HepG2 (cell line): ENCODE results near the gene SNX21. TPM values are rescaled to one million over a fixed set of nuclear protein-coding genes. Genes with fewer than 3 reads are reported as not detected.

ENCODE experiments used
- FOSL2 ChIP-seq: sonication (generic); formaldehyde crosslinking; IDR thresholded peaks from 2 replicates; pipeline ENCODE4 v1.4.0; 2020; ENCODE audit warnings: missing genetic modification reagents
- HNRNPK ChIP-seq: fragments of 200-400 bp; formaldehyde crosslinking; IDR thresholded peaks from 2 replicates; pipeline ENCODE4 v1.6.1; 2018; ENCODE audit warnings: low read length, low read depth, moderate library complexity, mild to moderate bottlenecking; ENCODE audit not compliant: poor library complexity, severe bottlenecking
- MAFK ChIP-seq, 2 experiments: IDR thresholded peaks in 1 of 2; conservative IDR thresholded peaks in 1 of 2; 2 replicates each; pipeline ENCODE4 v1.6.1; 2011; ENCODE audit warnings: improper control_type of control experiment in 2 of 2, low read length in 2 of 2
- NR2F2 ChIP-seq: IDR thresholded peaks from 2 replicates; pipeline ENCODE4 v1.6.1; 2012; ENCODE audit warnings: low read depth, inconsistent platforms, borderline replicate concordance
- WIZ ChIP-seq: sonication (generic); formaldehyde crosslinking; IDR thresholded peaks from 2 replicates; pipeline ENCODE4 v1.5.1; 2020; ENCODE audit warnings: mild to moderate bottlenecking, missing genetic modification reagents
- ZNF121 ChIP-seq: sonication (generic); formaldehyde crosslinking; IDR thresholded peaks from 2 replicates; pipeline ENCODE4 v1.5.0; 2020; ENCODE audit warnings: mild to moderate bottlenecking, missing genetic modification reagents
- ZNF317 ChIP-seq: sonication (generic); formaldehyde crosslinking; IDR thresholded peaks from 2 replicates; pipeline ENCODE4 v1.5.0; 2020; ENCODE audit warnings: mild to moderate bottlenecking, missing genetic modification reagents
- ZNF44 ChIP-seq: sonication (generic); formaldehyde crosslinking; IDR thresholded peaks from 2 replicates; pipeline ENCODE4 v1.5.1; 2020; ENCODE audit warnings: mild to moderate bottlenecking, missing genetic modification reagents
- ZNF577 ChIP-seq: sonication (generic); formaldehyde crosslinking; IDR thresholded peaks from 2 replicates; pipeline ENCODE4 v1.4.0; 2020; ENCODE audit warnings: mild to moderate bottlenecking, low read depth, missing genetic modification reagents, borderline replicate concordance
- ZNF7 ChIP-seq: IDR thresholded peaks from 2 replicates; pipeline ENCODE4 v1.6.1; 2016; ENCODE audit warnings: missing biosample characterization, missing genetic modification reagents
- ZNF766 ChIP-seq: sonication (generic); formaldehyde crosslinking; IDR thresholded peaks from 2 replicates; pipeline ENCODE4 v1.5.0; 2020; ENCODE audit warnings: missing genetic modification reagents, borderline replicate concordance
- polyA plus RNA-seq, 8 experiments: library from polyadenylated mRNA; depleted of rRNA in 3 of 8; stranded (reverse) in 7 of 8; unstranded in 1 of 8; fragments of >200 nt; fragmentation: Illumina TruSeq in 4 of 8; extraction: Trizol in 4 of 8; gene quantifications; 2 replicates each; pipeline versions ENCODE4 v1.2.1 to v1.2.3, GENCODE V29; 2011 to 2016; ENCODE audit warnings: low read depth in 4 of 8, missing spikeins in 1 of 8, mixed read lengths in 1 of 8; ENCODE audit not compliant: insufficient read depth in 1 of 8
- total RNA-seq, 5 experiments: library from RNA; depleted of rRNA; stranded (reverse); fragments of >200 nt; fragmentation: Illumina TruSeq; extraction: Trizol; gene quantifications; 2 replicates each; pipeline ENCODE4 v1.2.3, GENCODE V29; 2016; ENCODE audit warnings: low read depth in 1 of 5
- TF ChIP-seq, protein P1 (sequence below): sonication (generic); formaldehyde crosslinking; IDR thresholded peaks from 2 replicates; pipeline ENCODE4 v1.5.0; 2020; ENCODE audit warnings: missing genetic modification reagents
- TF ChIP-seq, protein P2 (sequence below): sonication (generic); formaldehyde crosslinking; IDR thresholded peaks from 2 replicates; pipeline ENCODE4 v1.8.0; 2022; ENCODE audit warnings: low read depth, missing genetic modification reagents
- TF ChIP-seq, protein P3 (sequence below), 2 experiments: fragments of 450-650 bp in 1 of 2; sonication (generic) in 1 of 2; formaldehyde crosslinking in 1 of 2; IDR thresholded peaks; 2 replicates each; pipeline versions ENCODE4 v1.6.1 to v1.8.0; 2016 to 2022; ENCODE audit warnings: antibody characterized with exemption in 1 of 2, mild to moderate bottlenecking in 1 of 2, missing genetic modification reagents in 1 of 2
- TF ChIP-seq, protein P4 (sequence below): sonication (generic); formaldehyde crosslinking; IDR thresholded peaks from 2 replicates; pipeline ENCODE4 v1.9.0; 2022; ENCODE audit warnings: low read depth, missing genetic modification reagents

The SNX21 gene
- total and polyA plus RNA-seq, 2 of the 13 experiments (the other 11 are each of a cell fraction or from before 2014, with no cell fraction given): 7.7 to 12.8 TPM

DNA sequence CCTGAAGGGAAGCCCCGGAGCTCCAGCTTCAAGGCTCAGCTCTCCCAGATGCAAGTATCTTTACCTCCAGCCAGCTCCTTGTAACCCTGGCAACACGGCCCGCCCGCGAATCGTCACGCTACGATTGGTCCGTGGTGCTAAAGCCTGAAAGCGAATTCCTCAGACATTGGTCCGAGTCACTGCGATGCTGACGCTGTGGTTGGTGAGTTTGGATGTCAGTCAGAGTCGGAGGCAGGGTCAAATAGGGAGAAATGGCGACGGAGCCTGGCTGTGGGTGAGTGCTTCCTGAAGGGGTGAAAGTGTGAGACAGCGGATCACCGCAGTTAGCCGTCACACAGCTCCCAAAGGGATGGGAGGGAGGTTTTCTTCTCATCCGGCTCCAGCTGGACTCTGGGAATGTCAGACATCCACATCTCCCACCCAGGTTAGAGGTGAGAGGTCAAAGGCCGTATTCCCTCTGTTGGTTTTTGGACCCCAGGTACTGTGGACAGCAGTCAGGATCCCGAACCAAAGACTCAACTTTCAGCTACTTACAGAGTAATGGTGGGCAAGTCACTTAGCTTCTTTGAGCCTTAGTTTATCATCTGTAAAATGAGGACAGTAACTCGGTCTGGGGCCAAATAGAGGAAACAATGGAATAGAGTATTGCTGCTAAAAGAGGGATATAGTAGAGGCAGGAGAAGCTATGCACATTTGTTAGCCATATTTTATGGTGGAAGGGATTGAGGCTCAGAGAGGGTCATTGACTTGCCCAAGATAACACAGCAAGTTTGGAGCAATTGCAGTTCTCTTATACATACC lies 47.6 kb downstream of the SNX21 start, which contains the start of gene ZSWIM1 (continued):
- TF ChIP-seq, protein P1, sequence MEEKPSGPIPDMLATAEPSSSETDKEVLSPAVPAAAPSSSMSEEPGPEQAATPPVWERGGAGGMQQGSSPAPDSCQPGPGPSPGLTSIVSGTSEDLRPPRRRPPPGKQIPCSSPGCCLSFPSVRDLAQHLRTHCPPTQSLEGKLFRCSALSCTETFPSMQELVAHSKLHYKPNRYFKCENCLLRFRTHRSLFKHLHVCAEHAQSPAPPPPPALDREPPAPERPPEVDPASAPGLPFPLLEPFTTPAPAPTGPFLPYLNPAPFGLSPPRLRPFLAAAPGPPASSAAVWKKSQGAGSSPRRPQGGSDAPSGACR: no peak
- no peak for TF ChIP-seq HNRNPK
- no peak for TF ChIP-seq ZNF7 (CRISPR knock-in tag)
- TF ChIP-seq ZNF44 (CRISPR knock-in tag): peak; percentile 92
- no peak for TF ChIP-seq ZNF121
- no peak for TF ChIP-seq MAFK (conservative IDR thresholded peaks at IDR 0.05 in 1 of 2, IDR thresholded peaks at IDR 0.05 in 1 of 2; ENCODE audit: low read length in 2 of 2)
- peak; percentile 71; the same call in 1 of the 2 replicates for TF ChIP-seq ZNF317
- TF ChIP-seq, protein P2, sequence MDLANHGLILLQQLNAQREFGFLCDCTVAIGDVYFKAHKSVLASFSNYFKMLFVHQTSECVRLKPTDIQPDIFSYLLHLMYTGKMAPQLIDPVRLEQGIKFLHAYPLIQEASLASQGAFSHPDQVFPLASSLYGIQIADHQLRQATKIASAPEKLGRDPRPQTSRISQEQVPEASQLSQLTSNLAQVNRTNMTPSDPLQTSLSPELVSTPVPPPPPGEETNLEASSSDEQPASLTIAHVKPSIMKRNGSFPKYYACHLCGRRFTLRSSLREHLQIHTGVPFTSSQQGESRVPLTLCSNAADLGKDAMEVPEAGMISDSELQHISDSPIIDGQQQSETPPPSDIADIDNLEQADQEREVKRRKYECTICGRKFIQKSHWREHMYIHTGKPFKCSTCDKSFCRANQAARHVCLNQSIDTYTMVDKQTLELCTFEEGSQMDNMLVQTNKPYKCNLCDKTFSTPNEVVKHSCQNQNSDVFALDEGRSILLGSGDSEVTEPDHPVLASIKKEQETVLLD: no peak
- TF ChIP-seq, protein P3, sequence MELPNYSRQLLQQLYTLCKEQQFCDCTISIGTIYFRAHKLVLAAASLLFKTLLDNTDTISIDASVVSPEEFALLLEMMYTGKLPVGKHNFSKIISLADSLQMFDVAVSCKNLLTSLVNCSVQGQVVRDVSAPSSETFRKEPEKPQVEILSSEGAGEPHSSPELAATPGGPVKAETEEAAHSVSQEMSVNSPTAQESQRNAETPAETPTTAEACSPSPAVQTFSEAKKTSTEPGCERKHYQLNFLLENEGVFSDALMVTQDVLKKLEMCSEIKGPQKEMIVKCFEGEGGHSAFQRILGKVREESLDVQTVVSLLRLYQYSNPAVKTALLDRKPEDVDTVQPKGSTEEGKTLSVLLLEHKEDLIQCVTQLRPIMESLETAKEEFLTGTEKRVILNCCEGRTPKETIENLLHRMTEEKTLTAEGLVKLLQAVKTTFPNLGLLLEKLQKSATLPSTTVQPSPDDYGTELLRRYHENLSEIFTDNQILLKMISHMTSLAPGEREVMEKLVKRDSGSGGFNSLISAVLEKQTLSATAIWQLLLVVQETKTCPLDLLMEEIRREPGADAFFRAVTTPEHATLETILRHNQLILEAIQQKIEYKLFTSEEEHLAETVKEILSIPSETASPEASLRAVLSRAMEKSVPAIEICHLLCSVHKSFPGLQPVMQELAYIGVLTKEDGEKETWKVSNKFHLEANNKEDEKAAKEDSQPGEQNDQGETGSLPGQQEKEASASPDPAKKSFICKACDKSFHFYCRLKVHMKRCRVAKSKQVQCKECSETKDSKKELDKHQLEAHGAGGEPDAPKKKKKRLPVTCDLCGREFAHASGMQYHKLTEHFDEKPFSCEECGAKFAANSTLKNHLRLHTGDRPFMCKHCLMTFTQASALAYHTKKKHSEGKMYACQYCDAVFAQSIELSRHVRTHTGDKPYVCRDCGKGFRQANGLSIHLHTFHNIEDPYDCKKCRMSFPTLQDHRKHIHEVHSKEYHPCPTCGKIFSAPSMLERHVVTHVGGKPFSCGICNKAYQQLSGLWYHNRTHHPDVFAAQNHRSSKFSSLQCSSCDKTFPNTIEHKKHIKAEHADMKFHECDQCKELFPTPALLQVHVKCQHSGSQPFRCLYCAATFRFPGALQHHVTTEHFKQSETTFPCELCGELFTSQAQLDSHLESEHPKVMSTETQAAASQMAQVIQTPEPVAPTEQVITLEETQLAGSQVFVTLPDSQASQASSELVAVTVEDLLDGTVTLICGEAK (IDR thresholded peaks at IDR 0.05): no peak
- TF ChIP-seq, protein P3 (CRISPR knock-in tag; IDR thresholded peaks at IDR 0.05): peak; percentile 71; the same call in 1 of the 2 replicates
- TF ChIP-seq ZNF766 (CRISPR knock-in tag): no peak; the same call in none of the 2 replicates
- TF ChIP-seq, protein P4, sequence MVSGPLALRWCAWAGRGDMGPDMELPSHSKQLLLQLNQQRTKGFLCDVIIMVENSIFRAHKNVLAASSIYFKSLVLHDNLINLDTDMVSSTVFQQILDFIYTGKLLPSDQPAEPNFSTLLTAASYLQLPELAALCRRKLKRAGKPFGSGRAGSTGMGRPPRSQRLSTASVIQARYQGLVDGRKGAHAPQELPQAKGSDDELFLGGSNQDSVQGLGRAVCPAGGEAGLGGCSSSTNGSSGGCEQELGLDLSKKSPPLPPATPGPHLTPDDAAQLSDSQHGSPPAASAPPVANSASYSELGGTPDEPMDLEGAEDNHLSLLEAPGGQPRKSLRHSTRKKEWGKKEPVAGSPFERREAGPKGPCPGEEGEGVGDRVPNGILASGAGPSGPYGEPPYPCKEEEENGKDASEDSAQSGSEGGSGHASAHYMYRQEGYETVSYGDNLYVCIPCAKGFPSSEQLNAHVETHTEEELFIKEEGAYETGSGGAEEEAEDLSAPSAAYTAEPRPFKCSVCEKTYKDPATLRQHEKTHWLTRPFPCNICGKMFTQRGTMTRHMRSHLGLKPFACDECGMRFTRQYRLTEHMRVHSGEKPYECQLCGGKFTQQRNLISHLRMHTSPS (CRISPR knock-in tag): no peak
- TF ChIP-seq WIZ: 0 out of 2 replicates have a peak, but pooled peaks have one; percentile 6
- peak; percentile 52 for TF ChIP-seq FOSL2
- TF ChIP-seq ZNF577 (CRISPR knock-in tag): no peak
- peak; percentile 89 for TF ChIP-seq NR2F2
